GM21423 (cell line): ENCODE results near the gene UBE2B.
A peak's percentile ranks its signal among the peaks of the same experiment; 100 is the strongest.

Experiments
- ATAC-seq: cut with Tn5 transposase; IDR thresholded peaks from one replicate; pipeline ENCODE4 v1.9.1; 2021; ENCODE audit warnings: mild to moderate bottlenecking, moderate library complexity; ENCODE audit not compliant: unreplicated experiment

Gene UBE2B

GRCh38 chr5:134436523-134437339, 65.4 kb downstream of the UBE2B start:
- peak; percentile 91 for ATAC-seq

GRCh38 chr5:134437340-134437846, 66.0 kb downstream of the UBE2B start:
- peak; percentile 5 for ATAC-seq

GRCh38 chr5:134437847-134438581, 66.6 kb downstream of the UBE2B start:
- ATAC-seq, result no peak

GRCh38 chr5:134438721-134439123, 67.4 kb downstream of the UBE2B start:
- ATAC-seq, result no peak

- ATAC-seq, result no peak
These were observed 67.9 kb downstream of the UBE2B start for GRCh38 chr5:134439210-134439654.

GRCh38 chr5:134440201-134440755, 68.9 kb downstream of the UBE2B start:
- ATAC-seq, result no peak
